HG02798 (cell line): ENCODE results near the gene HMGB3.
A peak's percentile ranks its signal among the peaks of the same experiment; 100 is the strongest.
"Not testable (repeated sequence)": the region's sequence is repeated elsewhere in the genome, so short reads cannot be mapped to it uniquely, and the experiment has no call there.

Experiments used
- ATAC-seq: cut with Tn5 transposase; IDR thresholded peaks from one replicate; pipeline ENCODE4 v1.9.1; 2021; ENCODE audit warnings: mild to moderate bottlenecking; ENCODE audit not compliant: unreplicated experiment, poor library complexity

HMGB3 gene

GRCh38 chrX:150982788-150983520 is at the start of gene HMGB3:
TSS of gene HMGB3 (plus strand) at chrX:150983335. CDS start at chrX:150985600, 2,265 bp downstream.
- peak; percentile 98 for ATAC-seq

- no peak for ATAC-seq
These were observed 49.2 kb upstream of the HMGB3 start for GRCh38 chrX:150933945-150934350.

- no peak for ATAC-seq
These were observed 48.7 kb upstream of the HMGB3 start for GRCh38 chrX:150934453-150934852.

- no peak for ATAC-seq
These were observed 47.7 kb upstream of the HMGB3 start for GRCh38 chrX:150935467-150935866.

- ATAC-seq: no peak
These were observed 46.6 kb upstream of the HMGB3 start for GRCh38 chrX:150936556-150936955.

GRCh38 chrX:150940844-150941495 is 42.2 kb upstream of the HMGB3 start:
- ATAC-seq: no peak

GRCh38 chrX:150941580-150941979 is 41.6 kb upstream of the HMGB3 start:
- no peak for ATAC-seq

GRCh38 chrX:150942942-150943594 is 40.1 kb upstream of the HMGB3 start:
- no peak for ATAC-seq

GRCh38 chrX:150944233-150944632 is 38.9 kb upstream of the HMGB3 start:
- no peak for ATAC-seq

- ATAC-seq: no peak
These were observed 28.2 kb upstream of the HMGB3 start for GRCh38 chrX:150954951-150955350.

- no peak for ATAC-seq
These were observed 27.5 kb upstream of the HMGB3 start for GRCh38 chrX:150955590-150955989.

- ATAC-seq: no peak
These were observed 25.0 kb upstream of the HMGB3 start for GRCh38 chrX:150958177-150958576.

GRCh38 chrX:150959557-150959956 is 23.6 kb upstream of the HMGB3 start:
- ATAC-seq: no peak

GRCh38 chrX:150961631-150962030 is 21.5 kb upstream of the HMGB3 start:
- ATAC-seq: no peak

GRCh38 chrX:150964416-150964815 is 18.7 kb upstream of the HMGB3 start:
- not testable (repeated sequence) for ATAC-seq

GRCh38 chrX:150966235-150966634 is 16.9 kb upstream of the HMGB3 start:
- ATAC-seq: no peak

- no peak for ATAC-seq
These were observed 16.4 kb upstream of the HMGB3 start for GRCh38 chrX:150966742-150967141.

- ATAC-seq: no peak
These were observed 15.3 kb upstream of the HMGB3 start for GRCh38 chrX:150967786-150968185.

- ATAC-seq: no peak
These were observed 14.0 kb upstream of the HMGB3 start for GRCh38 chrX:150968862-150969720.

- no peak for ATAC-seq
These were observed 10.7 kb upstream of the HMGB3 start for GRCh38 chrX:150972450-150972849.
